Stimulated activated CD4-positive, alpha-beta T cell treated with anti-CD3 and anti-CD28 coated beads, TNF-alpha, amount 100 ng/mL, for 24 hours (primary cell): ENCODE results near the gene RNF148.

Source experiments
- DNase-seq, 3 experiments: peaks; one replicate each; pipeline ENCODE4 v3.0.0-alpha.2; 2020; ENCODE audit warnings: low read depth in 3 of 3

The RNF148 gene, protein sequence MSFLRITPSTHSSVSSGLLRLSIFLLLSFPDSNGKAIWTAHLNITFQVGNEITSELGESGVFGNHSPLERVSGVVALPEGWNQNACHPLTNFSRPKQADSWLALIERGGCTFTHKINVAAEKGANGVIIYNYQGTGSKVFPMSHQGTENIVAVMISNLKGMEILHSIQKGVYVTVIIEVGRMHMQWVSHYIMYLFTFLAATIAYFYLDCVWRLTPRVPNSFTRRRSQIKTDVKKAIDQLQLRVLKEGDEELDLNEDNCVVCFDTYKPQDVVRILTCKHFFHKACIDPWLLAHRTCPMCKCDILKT

DNA sequence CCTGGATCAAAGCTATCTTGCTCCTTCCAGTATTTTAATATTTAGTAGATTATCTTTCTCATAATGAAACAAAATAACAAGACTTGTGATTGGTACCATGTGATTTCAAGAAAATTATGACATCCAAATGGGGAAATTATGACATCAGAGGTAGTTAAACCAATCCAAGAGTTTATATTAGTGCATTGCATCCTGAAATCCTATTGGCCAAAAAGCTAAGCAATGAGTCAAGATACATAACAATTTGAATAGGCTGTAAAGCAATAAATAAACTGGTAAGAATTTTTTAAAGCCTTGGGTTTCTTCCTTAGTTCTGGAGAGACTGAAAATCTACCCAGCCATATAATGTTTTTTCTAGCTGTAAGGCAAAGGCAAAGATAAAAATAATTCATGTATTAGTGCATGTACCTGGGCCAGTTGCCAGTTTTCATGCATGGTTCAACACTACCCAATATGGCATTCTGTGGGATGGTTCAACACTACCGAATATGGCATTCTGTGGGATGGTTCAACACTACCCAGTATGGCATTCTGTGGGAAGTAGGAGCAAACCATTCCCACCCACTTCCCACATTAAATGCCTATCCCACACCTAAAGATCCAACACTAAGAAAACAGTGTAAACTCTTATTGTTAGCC, at the start of gene RNF148:
TSS of gene RNF148 (minus strand) at position 51 of the 639 bp plus-strand sequence. CDS start 172 bp downstream, outside the sequence.
- no peak for DNase-seq

DNA sequence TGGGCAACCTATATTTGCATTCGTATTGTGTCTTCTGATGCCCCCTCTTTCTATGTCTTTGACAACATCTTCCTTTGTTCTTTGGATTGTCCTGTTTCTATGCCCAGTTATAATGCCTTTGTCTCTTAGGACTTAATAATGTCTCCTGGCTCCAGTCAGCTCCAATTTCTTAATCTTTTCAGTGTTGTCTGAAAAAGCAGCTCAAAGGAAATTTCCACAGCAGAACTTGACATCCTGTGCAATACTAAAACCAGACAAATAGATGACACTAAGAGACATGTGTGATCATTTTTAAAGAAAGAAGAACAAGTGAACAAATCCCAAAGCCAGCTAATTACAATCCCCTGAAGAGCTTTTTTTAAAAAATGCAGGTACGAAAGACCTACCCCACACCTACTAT, 47.7 kb upstream of the RNF148 start:
- DNase-seq = no peak

DNA sequence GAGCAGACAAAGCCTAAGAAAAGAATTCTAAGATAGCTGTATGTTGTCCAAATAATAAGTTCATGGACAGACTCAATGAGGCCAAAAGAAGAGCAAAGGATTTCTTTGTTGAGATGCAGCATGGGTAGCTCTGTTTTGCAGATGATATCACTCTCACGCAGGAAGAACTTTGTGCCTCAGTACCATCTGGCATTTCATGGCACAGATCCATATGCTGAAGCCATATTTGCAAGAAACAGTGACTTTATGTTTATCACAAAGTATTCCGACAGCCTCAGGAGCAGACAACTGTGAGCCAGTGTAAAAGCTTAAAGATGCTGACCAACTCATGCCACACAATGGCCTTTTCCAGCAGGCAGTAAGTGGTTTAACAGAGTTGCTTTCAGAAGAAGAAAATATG, 45.5 kb upstream of the RNF148 start:
- no peak for DNase-seq

DNA sequence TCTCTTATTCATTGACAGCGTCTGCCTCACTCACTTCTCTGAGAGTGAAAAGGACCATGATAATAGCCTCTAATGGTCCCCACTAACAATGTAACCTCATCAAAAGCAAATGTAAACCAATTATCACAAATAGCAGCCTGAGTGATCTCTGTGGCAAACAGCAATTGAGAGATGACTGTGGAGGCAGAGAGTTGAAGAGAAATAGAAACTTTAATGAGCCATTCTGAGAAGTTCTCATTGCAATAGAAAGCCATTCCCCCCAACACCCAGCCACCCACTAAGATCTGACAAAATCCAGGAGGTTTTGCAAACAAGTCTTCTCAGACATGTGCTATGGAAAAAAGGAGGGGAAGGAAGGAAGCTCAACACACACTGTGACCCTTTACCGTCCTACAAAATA, 44.2 kb upstream of the RNF148 start:
- DNase-seq = no peak

DNA sequence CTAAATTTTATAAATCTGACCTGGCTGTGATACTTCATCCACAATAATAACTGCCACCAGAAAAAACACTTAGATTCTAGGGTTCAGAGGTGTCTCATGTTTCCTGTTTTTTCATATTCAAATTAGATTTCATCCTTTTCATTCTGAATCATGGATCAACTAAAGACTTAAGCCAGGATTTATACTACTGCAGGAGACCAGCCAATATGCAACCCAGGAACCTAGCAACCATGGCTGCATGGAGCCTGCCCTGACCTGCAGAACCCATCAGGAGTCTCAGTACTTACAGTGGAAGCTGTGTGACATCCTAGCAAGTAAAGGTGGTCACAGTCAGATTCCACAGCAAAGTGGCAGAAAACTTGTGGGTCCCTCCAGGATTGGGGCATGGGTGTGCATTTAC, 40.5 kb upstream of the RNF148 start:
- no peak for DNase-seq

DNA sequence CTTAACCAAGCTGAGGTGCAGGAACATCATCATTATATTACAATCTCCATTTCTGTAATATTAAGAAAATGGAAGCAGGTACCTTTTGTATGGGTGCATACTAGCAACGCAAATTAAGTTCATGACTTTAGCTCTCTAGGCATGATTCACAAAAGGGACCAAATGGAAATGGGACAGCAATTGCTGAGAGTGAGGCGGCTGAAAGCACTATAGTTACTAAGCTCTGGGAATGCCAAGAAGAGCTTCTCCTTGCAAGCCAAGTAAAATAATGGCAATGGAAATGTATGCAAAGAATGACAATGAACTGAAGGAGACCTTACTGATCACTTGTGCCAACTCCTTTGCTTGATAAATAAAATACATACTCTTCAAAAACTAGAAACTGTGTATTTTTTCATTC, 36.2 kb upstream of the RNF148 start:
- DNase-seq = no peak

DNA sequence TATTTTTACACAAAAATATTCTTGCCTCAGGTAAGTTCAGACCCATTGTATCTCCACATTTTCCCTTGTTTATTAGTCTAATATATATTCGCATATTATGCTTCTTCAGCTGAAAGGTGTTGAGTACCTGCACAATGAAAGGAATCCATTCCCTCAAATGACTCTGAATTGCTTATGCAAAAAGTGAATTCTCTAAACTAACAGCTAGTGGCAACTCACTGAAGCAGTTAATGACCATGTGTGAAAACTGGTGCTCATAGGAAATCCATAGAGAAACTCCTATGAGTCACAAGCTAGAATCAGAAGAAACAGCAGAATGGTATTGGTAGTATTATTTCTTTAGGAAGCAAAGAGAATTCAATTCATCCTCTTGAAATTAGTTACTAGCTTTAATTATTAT, 33.5 kb upstream of the RNF148 start:
- DNase-seq = no peak

DNA sequence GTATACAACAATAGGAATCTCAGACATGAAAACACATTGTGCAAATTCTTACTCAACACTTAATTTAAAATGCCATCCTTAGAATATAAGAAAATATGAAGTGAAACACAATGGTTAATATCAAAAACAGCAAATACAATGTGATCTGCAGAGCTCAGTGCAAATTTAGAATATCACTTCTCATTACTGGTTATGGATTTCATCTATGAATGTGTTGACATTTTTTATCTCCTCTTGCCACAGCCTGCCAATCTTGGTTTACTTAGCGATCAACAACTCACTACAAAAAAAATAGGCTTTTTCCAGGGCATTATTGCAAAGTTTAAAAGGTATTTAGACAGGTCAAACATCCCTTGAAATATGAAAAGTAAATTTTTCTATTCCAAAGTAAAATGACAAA, 25.0 kb upstream of the RNF148 start:
- no peak for DNase-seq

DNA sequence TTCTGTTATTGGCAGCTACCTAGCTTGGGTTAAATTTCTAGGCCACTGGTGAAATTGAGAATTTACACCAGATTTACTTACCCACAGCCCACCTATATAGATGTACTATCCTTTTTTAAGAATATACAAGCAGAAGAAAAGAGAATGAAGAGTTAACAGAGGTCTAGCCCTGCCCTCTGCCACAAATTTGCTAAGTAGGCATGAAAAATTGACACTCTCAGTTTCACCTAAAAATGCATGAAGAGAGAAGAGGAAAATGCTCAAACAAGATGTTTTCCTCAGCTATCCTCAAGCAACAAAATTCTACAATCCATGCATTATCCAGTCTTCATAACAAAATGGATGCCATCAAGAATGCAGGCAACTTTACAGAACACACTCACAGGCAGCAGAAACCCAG, 24.6 kb upstream of the RNF148 start:
- no peak for DNase-seq

DNA sequence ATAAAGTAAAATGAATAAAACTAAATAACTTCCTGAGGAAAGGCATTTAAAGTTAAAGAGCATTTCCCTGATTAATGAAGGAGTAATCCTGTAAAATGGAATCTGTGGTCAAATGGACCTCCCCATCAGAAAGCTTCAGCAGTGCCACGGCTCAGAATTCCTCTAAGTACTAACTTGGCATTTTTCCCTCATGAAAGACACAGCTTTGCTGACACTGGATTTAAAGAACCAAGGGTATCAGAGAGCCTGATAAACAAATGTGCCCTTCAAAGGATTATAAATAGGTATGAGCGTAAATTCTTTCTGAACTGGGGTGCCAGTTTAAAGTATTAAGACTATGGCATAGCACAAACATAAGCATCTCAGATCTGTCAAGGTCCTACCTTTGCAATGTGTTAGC, 24.2 kb upstream of the RNF148 start:
- DNase-seq = no peak

DNA sequence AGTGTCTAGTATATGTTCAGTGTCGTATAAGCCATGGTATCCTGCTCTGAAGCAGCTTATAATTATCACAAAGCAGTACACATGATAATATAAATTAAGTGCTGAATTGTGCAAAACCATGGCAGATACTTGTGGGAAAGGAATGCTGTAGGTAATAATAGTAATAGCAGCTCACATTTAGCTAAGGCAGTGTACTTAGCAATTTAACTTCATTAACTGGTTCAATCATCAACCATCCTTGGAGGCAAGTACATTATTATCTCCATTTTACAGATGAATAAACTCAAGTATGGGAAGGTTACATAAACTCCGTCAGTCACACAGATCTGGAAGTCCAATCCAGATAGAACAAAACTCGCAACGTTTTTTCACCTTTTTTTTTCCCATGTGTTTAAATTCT, 21.6 kb upstream of the RNF148 start:
- no peak for DNase-seq

DNA sequence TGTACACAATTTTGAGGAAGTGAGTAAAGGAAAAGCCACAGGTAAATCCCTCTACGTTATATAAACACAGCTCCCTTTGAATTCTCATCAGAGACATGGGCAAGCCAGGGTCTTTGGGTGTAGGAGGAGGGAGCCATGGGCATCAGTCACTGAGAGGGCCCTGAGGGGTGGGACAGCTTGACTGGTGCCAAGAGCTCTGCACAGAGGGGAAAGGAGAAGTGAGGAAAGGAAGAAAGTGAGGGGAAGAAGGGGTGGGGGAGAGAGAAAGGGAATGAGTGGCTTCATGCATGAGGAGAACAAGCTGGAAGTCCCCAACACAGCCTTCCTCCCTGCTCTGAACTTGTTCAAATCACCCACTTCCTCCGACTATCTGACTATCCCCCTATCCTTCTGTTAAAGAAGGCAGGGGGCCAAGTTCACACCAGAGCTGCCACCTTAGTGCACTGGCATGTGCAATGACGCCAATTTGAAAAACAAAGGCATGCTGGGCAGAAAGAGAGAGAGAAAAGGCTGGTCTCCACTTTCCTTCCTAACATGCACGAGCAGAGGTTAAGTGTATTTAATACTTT, 16.4 kb upstream of the RNF148 start:
- no peak for DNase-seq

DNA sequence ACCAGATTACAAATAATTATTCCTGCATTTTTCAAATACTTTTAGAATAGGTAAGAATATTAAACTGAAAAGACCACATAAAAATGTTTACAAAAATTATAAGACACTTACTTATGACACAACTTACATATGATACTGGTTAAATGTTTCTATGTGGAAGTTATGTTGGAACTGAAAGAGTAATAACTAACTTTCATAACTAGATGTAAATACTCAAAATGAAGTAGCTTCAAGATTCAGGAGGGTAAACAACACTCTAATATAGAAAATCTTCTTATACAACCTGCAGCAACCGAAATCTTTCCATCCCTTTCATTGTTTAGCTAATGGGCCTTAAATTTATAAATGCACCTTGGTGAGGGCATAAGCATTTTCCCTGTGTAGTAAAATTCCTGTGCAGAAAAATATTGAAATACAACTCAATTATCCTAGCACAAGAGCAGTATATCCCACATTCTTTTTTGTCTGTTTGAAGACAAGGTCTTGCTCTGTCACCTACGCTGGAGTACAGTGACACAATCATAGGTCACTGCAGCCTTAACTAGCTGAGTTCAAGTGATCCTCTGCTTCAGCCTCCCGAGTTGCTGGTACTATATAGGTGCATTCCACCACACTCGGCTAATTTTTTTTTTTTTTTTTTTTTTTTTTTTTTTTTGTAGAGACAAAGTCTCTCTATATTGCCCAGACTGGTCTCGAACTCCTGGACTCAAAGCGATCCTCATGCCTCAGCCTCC, 14.8 kb upstream of the RNF148 start:
- DNase-seq = no peak

DNA sequence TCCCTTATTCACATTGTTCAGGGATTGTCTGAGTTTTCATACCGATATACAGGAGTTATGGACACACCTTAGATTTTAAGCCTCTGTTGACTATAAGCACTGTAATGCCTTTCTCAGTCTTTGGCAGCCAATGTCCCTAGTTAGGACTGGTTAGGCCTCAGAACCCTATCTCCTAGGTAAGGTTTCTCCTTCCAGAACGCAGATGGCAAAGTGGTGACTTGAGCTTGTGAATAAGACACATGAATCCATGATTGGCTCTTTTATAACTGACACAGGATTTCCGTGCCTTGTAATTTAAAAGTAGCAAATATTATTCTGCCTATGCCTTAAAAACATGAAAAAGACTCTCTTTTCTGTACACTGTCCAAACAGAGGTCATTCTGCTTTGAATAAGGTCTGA, 12.5 kb upstream of the RNF148 start:
- DNase-seq = no peak

DNA sequence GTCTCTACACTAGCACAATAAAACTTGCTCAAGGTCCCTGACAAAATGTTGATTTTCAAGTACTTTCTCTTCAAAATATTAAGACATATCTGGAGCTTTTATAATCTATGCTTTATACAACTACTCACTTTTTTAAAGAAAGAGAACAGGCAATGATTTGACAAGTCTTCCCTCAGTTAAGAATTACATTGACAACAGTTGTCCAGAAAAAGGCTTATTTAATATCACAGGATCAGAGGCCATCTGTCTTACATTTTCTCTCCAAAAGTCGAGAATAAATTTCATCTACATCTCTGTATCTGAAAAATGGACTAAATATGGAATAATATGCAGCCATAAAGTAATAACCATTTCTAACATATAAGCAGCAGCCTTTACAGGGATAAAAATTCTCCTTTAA, 8.2 kb upstream of the RNF148 start:
- DNase-seq = no peak

DNA sequence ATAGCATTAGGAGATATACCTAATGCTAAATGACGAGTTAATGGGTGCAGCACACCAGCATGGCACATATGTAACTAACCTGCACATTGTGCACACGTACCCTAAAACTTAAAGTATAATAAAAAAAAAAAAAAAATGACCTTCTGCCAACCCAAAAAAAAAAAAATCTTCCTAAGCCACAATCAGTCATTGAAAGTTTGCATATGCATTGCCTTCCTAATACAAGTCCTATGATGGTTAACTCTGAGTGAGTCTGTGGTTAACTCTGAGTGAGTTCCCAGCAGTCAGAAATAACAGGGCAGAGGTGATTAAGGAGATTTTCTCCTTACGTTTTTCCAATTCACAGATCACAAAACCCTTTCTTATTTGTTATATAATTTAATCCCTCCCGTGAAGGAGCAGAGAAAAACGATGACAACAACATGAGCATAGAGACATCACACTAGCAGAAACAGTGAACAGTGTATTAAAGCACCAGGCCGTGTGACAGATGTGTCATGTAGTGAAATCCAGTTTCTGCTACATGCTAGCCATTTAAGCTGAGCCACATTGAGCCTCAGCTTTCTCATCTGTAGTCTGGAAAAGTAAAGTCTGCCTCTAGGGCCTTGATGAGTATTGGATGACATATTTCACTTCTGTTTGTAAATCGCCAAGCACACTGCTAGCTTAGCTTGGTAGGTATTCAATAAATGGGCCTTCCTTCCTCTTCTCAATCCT, 7.4 kb upstream of the RNF148 start:
- DNase-seq = no peak

DNA sequence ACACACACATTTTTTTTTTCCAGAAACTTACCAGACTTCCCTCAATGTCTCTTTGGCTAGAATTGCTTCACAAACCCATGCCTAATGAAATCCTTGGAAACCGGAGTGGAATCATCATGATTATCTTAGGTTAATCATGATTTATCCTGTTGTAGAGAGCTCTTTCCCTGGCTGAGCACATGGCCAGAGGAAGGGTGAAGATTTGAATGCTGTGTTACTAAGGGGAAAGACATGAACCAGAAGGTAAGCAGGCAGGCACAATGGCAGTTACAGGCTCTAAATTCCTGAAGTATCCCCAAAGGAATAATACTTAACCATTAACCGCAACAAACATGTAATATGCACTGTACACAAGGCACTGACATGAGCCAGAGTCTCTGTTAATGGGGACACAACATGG, 4.1 kb upstream of the RNF148 start:
- no peak for DNase-seq

DNA sequence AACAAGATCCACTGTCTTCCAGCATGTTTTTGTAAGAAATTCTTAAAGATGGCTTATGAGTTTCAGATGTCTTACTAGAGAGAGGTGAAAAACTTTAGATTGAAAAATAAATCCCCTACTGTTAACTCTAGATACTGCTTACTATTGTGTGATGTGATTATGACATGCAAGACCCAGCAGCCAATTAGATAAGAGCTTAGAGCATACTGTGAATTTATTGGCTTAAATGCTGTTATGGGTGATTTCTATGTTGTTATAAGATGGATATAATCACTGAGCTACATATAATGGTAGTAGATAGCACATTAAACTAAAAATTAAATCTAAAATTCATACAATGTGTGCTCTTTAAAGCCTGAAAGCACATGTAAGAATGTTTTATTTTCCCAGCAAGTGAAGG, 3.7 kb downstream of the RNF148 start, which contains the start of gene RNF133:
TSS of gene RNF133 (minus strand) at position 101 of the 400 bp plus-strand sequence. CDS start 199 bp downstream, outside the sequence.
- DNase-seq = no peak

DNA sequence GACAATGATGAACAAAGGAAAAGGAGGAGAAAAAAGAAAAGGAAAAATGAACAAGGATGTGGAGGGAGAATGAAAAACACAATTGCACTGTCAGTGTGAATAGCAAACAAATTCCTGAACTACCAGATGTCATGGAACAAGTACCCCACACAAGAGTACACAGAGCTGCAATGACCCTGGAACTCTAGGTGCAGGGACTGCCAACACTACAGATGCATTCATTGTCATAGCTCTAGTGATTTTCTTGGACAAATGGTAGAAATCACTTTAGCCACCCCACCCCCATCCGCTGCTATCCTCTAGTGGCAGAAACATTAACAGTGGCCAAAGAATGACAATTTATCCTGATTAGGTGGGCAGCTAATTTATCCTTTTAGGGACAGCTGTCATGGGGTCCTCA, 6.9 kb downstream of the RNF148 start:
- DNase-seq = no peak

DNA sequence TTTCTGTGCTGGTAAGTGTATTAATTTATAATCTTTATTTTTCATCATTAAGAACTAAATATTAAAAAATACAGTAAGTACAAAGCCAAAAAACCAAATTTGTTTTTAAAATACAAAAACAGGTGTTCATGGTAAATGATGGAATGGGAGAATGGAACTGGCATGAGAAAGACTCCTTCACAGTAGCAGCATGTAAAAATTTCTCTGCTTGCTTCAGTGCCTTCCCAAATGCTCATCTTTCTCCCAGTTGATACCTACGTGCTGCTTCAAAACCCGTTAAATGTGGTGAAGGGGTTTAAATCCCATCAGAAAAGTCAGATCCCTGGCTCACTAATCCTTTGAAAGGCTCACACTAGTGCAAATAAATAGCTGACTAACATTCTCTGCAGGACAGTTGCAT, 8.0 kb downstream of the RNF148 start:
- DNase-seq = no peak

DNA sequence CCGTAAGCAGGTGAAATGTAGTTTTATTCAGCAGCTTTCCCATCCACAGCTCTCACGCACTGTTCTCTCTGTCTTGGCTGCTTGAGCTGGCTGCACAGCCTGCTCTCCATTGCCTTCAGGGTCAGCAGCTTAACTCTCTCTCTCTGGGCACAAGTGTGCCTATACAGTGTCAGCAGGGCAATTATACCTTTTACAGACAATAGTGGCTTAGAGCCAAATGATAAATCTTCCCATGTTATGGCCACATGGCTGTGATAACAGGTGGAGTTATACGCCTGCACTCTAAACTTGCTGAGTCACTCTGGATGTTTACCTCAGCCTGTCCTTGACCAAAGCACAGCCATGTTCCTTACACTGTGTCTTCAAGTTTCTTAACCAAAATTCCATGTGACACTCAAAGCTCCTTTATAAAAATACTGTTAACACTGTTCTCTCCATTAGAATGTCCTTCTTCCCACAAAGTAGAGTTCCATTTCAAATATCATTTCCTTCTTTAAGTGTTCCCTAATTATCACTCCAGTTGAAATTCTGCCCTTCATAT, 9.9 kb downstream of the RNF148 start:
- DNase-seq = no peak
